ENCODE data around the gene RNF114.
"Not testable (repeated sequence)": the region's sequence is repeated elsewhere in the genome, so short reads cannot be mapped to it uniquely, and the experiment has no call there.

Gene RNF114

GRCh38 chr20:49987015-49987867, 51.0 kb downstream of the RNF114 start:
- no peak for DNase-seq

- no peak for DNase-seq
Observed at GRCh38 chr20:49987868-49988690, 51.9 kb downstream of the RNF114 start.

GRCh38 chr20:49989234-49990065, 53.3 kb downstream of the RNF114 start:
- no peak for DNase-seq

GRCh38 chr20:49990271-49990720, 54.1 kb downstream of the RNF114 start:
- DNase-seq: no peak

DNA sequence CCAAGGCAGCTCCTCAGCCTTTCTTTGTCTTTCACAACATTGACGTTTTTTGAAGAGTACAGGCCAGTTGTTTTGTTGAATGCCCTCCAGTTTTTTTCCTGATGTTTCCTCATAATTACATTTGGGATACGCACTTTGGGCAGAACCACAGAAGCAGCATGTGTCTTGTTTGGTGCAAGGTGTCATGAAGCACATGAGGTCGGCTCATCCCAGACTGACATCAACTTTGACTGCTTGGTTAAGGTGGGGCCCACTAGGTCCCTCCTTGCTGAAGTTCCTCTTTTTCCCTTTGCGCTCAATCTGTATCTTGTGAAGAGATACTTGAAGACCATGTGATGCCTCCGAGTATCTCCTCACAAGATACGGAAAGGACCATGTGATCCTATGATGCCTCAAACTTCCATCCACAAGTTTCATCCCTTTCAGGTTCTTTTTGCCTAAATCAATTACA, 57.1 kb downstream of the RNF114 start:
- no peak for DNase-seq

- no peak for DNase-seq
Observed at GRCh38 chr20:49995586-49995985, 59.4 kb downstream of the RNF114 start.

GRCh38 chr20:49998478-49999188, 62.4 kb downstream of the RNF114 start:
- not testable (repeated sequence) for DNase-seq

- no peak for DNase-seq
Observed at GRCh38 chr20:49999329-49999728, 63.1 kb downstream of the RNF114 start.

DNA sequence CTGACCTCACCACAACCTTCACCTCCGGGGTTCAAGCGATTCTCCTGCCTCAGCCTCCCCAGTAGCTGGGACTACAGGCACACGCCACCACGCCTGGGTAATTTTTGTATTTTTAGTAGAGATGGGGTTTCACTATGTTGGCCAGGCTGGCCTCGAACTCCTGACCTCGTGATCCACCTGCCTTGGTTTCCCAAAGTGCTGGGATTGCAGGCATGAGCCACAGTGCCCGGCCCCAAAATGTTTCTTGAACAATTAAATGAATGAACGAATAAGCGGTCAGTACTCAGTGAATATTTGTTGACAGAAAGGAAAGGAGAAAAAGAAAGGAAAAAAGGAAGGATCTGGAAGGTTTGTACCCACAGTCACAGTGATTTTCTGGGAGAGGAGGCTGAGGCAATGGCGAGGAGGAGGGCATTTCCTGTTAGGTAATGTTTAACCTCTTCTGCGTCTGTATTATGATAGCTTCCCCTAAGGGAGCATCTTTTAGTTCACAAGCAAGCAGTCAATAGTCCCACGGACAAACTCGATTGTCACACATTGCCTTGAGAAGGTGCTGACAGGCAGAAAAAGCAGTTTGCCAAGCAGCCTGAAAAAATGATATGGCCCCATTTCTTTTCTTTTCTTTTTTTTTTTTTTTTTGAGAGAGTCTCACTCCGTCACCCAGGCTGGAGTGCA, 64.5 kb downstream of the RNF114 start:
- not testable (repeated sequence) for DNase-seq

DNA sequence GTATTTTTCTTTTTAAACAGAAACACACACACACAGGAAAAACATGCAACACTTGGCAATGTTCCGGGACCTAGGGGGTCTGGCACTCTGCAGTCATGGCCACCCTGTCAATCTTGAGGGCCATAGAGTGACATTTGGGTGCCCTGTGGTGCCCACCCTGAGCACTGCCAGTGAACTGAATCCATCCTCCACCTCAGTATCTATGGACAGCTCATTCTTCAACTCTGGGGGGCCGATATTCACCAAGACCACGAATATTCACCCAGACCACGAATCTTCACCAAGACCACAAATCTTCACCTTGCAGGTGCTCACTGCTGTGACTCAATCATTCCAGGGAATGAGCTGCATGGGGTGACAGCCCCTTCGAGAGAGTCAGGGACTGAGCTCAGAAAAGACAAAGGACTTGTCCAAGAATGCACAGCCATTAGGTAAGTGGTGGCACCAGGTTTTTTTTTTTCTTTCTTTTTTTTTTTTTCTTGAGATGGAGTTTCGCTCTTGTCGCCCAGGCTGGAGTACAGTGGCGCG, 65.7 kb downstream of the RNF114 start:
- no peak for DNase-seq

- no peak for DNase-seq
Observed at GRCh38 chr20:50003253-50003656, 67.1 kb downstream of the RNF114 start.
